ENCODE measurements around the gene USP21. TPM values are rescaled to one million over a fixed set of nuclear protein-coding genes. Genes with fewer than 3 reads are reported as not detected.

USP21 gene
- total and polyA plus RNA-seq, 9 of the 15 experiments (the other 6 are each of a cell fraction or from before 2014, with no cell fraction given) = 4.9 to 52.4 (median 21.6) TPM

GRCh38 chr1:161153682-161154337, 5.5 kb upstream of the USP21 start, which contains the start of gene UFC1 (continued):
- TF ChIP-seq GTF2B (IDR thresholded peaks at IDR 0.05; ENCODE audit: extremely low read depth, insufficient read length) = peak; percentile 15
- TF ChIP-seq MYNN (IDR thresholded peaks at IDR 0.05) = no peak
- TF ChIP-seq MYNN (CRISPR knock-in tag; IDR thresholded peaks at IDR 0.05) = no peak
- TF ChIP-seq ZNF449 (CRISPR knock-in tag; IDR thresholded peaks at IDR 0.05) = no peak
- no peak for TF ChIP-seq MXI1 (IDR thresholded peaks at IDR 0.05; ENCODE audit: low read depth, low read length)
- no peak for TF ChIP-seq PREB (CRISPR knock-in tag; IDR thresholded peaks at IDR 0.05)
- peak; percentile 45 for TF ChIP-seq NFIC (IDR thresholded peaks at IDR 0.05)
- TF ChIP-seq MAFG (tag; conservative IDR thresholded peaks at IDR 0.05) = no peak
- no peak for TF ChIP-seq MAFF (IDR thresholded peaks at IDR 0.05; ENCODE audit: low read length)
- TF ChIP-seq DMBX1 (CRISPR knock-in tag; IDR thresholded peaks at IDR 0.05; ENCODE audit: borderline replicate concordance) = no peak
- no peak for TF ChIP-seq MTA1 (IDR thresholded peaks at IDR 0.05; ENCODE audit: borderline replicate concordance)
- peak; percentile 40; the same call in 1 of the 2 replicates for TF ChIP-seq BACH1 (tag; IDR thresholded peaks at IDR 0.05)
- TF ChIP-seq MCM7 (IDR thresholded peaks at IDR 0.05) = no peak
- no peak for TF ChIP-seq RBM25 (IDR thresholded peaks at IDR 0.05; ENCODE audit: low read depth, low read length, severe bottlenecking)
- no peak for TF ChIP-seq NR1H2 (CRISPR knock-in tag; IDR thresholded peaks at IDR 0.05)
- TF ChIP-seq HDAC1 (IDR thresholded peaks at IDR 0.05) = peak in 1 of 2 experiments; percentile 77; a peak in 3 of 4 replicates
- TF ChIP-seq SRF (CRISPR knock-in tag; IDR thresholded peaks at IDR 0.05) = no peak
- no peak for TF ChIP-seq BCL6 (CRISPR knock-in tag; IDR thresholded peaks at IDR 0.05)
- no peak for TF ChIP-seq CAMTA2 (CRISPR knock-in tag; conservative IDR thresholded peaks at IDR 0.05)
- no peak for TF ChIP-seq TRIM25 (IDR thresholded peaks at IDR 0.05; ENCODE audit: borderline replicate concordance)
- no peak for TF ChIP-seq ZNF3 (CRISPR knock-in tag; IDR thresholded peaks at IDR 0.05)
- TF ChIP-seq RUNX1 (IDR thresholded peaks at IDR 0.05; ENCODE audit: low read depth) = no peak
- TF ChIP-seq ERF (CRISPR knock-in tag; IDR thresholded peaks at IDR 0.05) = 0 out of 2 replicates have a peak, but pooled peaks have one; percentile 33
- TF ChIP-seq ATF2 (CRISPR knock-in tag; IDR thresholded peaks at IDR 0.05) = no peak
